Pancreas (tissue), 10 donors: ENCODE measurements around the gene SFRP5. TPM values are rescaled to one million over a fixed set of nuclear protein-coding genes. Genes with fewer than 3 reads are reported as not detected.

Experiments used
- ATAC-seq, 4 donors: fragments of 200-7000 bp; cut with Tn5 transposase; one replicate each; pipeline versions ENCODE4 v1.8.0 to v1.9.1; 2020; ENCODE audit warnings: mild to moderate bottlenecking in 4 of 4, moderate library complexity in 4 of 4
- DNase-seq, 6 donors: peaks; one replicate each; pipeline ENCODE4 v3.0.0-alpha.2; 2020
- FAIRE-seq: peaks from 2 replicates; lab custom pipeline; 2012; peaks lifted over from hg19 to GRCh38; lab: Jason Lieb, UNC
- H3K27ac ChIP-seq, 4 donors: fragments of 200-600 bp; sonication (generic); 1 replicate in 3 of 4; 2 replicates in 1 of 4; pipeline versions ENCODE4 v1.5.0 to v1.8.0; 2020
- H3K27me3 ChIP-seq, 4 donors: fragments of 200-600 bp; one replicate each; pipeline ENCODE4 v1.8.0; 2021
- H3K36me3 ChIP-seq, 3 donors: fragments of 200-600 bp; sonication (generic) in 1 of 3; one replicate each; pipeline versions ENCODE4 v1.5.0 to v1.8.0; 2020 to 2021
- H3K4me1 ChIP-seq, 3 donors: fragments of 200-600 bp; one replicate each; pipeline ENCODE4 v1.8.0; 2021
- H3K4me3 ChIP-seq, 4 donors: fragments of 200-600 bp; sonication (generic) in 2 of 4; one replicate each; pipeline versions ENCODE4 v1.5.0 to v1.8.0; 2020 to 2021
- H3K9me3 ChIP-seq, 4 donors: fragments of 200-600 bp; one replicate each; pipeline ENCODE4 v1.8.0; 2021
- CTCF ChIP-seq, 4 donors: fragments of 200-600 bp; sonication (generic) in 3 of 4; IDR thresholded peaks; one replicate each; pipeline versions ENCODE4 v1.5.0 to v1.8.0; 2021; ENCODE audit warnings: antibody characterized with exemption in 4 of 4
- WGBS, 2 donors: extraction: QIAGEN DNeasy Blood & Tissue Kit; methylation state at CpG; one replicate each; pipeline ENCODE4 v1.1.7; 2013; 5-methylcytosine and 5-hydroxymethylcytosine counted together
- intact Hi-C, 3 donors: fragments of 100-400 bp; cut with DNase I; formaldehyde crosslinking; loops; one replicate each; pipeline versions ENCODE4 v1.11.1 to v1.14.2; 2022
- polyA plus RNA-seq, 2 donors: library from polyadenylated mRNA; stranded (reverse); fragments of 200-250 nt; gene quantifications; one replicate each; pipeline ENCODE4 v1.2.3, GENCODE V29; 2013
- total RNA-seq, 6 donors: library from RNA; stranded (reverse); fragmentation: NEBNext Ultra II Directional in 4 of 6; extraction: Animal tissue kit (Norgen Biotek cat#: 25700) in 4 of 6; gene quantifications; one replicate each; pipeline versions ENCODE4 v1.2.1 to v1.2.4, GENCODE V29; 2021 to 2023
- donor health status: healthy with polysubstance abuse.
- donor health status: DM: no; HTN: no; CAD: no; lungs with moderate emphysema.
- donor health status: DM: no; HTN: no; CAD: no.
- donor health status: control.
- donor health status: control.
- donor health status: Bipolar disorder and iron deficiency.
- donor health status: DM: yes; HTN: yes; CAD: no.
- donor health status: DM: no; HTN: no; CAD: no.
- donor health status: DM: no; HTN: no; CAD: no.
- donor health status: DM: yes; HTN: yes; CAD: no.

The SFRP5 gene
- total and polyA plus RNA-seq, 8 donors, result 59.8 to 180 (median 78.5) TPM

- WGBS, 2 donors, result 91 to 95% methylated on average over 5 of the region's 5 CpGs
- no peak overlapping the region for H3K4me3 ChIP-seq
- no peak for FAIRE-seq
These were observed 43.2 kb upstream of the SFRP5 start for GRCh38 chr10:97814996-97815395.

DNA sequence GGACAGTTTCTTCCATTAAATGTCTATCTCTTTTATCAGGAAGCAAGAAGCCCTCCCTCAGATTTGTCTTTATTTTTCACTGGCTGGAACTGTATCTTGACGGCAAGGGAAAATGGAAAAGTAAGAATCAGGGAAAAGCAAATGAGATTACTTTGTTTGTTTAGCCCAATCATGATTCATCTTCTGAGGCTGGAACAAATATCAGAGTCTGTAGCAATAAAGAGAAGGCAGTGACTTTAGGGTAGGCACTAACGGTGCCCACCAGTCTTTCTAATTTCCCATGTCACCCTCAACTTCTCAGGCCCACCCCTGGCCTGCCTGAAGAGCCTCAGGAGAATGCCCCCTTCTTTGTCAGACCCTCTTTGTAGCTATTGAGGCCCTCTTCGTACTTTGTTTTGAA, 41.5 kb upstream of the SFRP5 start:
- Histone ChIP-seq H3K36me3 (no peaks in the 10 kb centered on the region), H3K4me1 (no peaks in the 10 kb centered on the region), H3K9me3 (no peaks in the 10 kb centered on the region), H3K27ac (no peak overlapping the region), H3K4me3 (no peak overlapping the region), H3K27me3 (no peaks in the 10 kb centered on the region)
- FAIRE-seq, result no peak
- ATAC-seq, result no peak
- WGBS, 2 donors, result 49 to 52% methylated on average over 3 of the region's 3 CpGs
- intact Hi-C loops, result no loop called here
- no peak for DNase-seq
- TF ChIP-seq CTCF (IDR thresholded peaks at IDR 0.05), result no peak

More at GRCh38 chr10:97814996-97815395, 43.2 kb upstream of the SFRP5 start:
- no peaks in the 10 kb centered on the region for H3K9me3 ChIP-seq
- no peak overlapping the region for H3K27ac ChIP-seq
- no peaks in the 10 kb centered on the region for H3K36me3 ChIP-seq
- TF ChIP-seq CTCF (IDR thresholded peaks at IDR 0.05), result no peak
- H3K27me3 ChIP-seq, result no peaks in the 10 kb centered on the region
- intact Hi-C loops, result no loop called here
- no peaks in the 10 kb centered on the region for H3K4me1 ChIP-seq
- DNase-seq (no peak), ATAC-seq (no peak)

DNA sequence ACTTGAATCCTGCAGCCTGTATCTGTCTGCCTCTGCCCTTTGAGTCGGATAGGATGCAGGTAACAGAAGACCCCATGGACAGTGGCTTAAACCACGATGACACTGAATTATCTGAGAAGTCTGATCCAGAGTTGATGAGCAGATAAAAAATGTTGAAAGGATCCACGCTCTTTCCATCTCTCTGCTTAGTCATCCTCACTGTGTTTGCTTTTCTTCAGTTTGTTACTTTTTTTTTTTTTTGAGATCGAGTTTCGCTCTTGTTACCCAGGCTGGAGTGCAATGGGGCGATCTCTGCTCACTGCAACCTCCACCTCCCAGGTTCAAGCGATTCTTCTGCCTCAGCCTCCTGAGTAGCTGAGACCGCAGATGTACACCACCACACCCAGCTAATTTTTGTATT, 40.9 kb upstream of the SFRP5 start:
- WGBS, 2 donors, result 77 to 87% methylated on average over 8 of the region's 8 CpGs
- H3K36me3 ChIP-seq, result no peaks in the 10 kb centered on the region
- no peaks in the 10 kb centered on the region for H3K9me3 ChIP-seq
- H3K4me3 ChIP-seq, result no peak overlapping the region
- intact Hi-C loops, result no loop called here
- no peaks in the 10 kb centered on the region for H3K27me3 ChIP-seq
- ATAC-seq (no peak), DNase-seq (no peak), FAIRE-seq (no peak)
- H3K4me1 ChIP-seq, result no peaks in the 10 kb centered on the region
- H3K27ac ChIP-seq, result no peak overlapping the region
- no peak for TF ChIP-seq CTCF (IDR thresholded peaks at IDR 0.05)

DNA sequence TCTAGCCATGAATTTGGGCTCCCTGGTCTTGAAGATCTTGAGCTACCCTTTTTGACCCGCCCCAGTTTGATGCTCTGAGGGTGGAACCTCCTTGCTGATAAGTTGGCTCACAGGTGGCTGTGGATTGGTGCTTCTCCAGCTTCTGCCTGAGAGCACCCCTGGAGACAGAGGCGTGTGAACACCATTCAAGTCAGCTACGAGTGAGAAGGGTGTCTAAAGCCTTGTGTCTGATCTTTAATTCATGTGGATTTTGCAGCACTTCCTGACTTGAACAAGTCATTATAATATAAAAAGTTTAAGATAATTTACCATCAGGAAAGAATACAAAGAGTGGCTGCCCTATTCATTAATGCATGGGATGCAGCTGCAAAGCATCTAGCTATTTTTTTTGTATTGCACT, 40.2 kb upstream of the SFRP5 start:
- Histone ChIP-seq H3K4me1 (no peaks in the 10 kb centered on the region), H3K27ac (no peak overlapping the region), H3K4me3 (no peak overlapping the region), H3K36me3 (no peaks in the 10 kb centered on the region), H3K9me3 (no peaks in the 10 kb centered on the region), H3K27me3 (no peaks in the 10 kb centered on the region)
- ATAC-seq, result no peak
- no peak for DNase-seq
- TF ChIP-seq CTCF (IDR thresholded peaks at IDR 0.05), result no peak
- intact Hi-C loops, result no loop called here
- no peak for FAIRE-seq
- WGBS, 2 donors, result 77 to 85% methylated on average over 3 of the region's 3 CpGs

DNA sequence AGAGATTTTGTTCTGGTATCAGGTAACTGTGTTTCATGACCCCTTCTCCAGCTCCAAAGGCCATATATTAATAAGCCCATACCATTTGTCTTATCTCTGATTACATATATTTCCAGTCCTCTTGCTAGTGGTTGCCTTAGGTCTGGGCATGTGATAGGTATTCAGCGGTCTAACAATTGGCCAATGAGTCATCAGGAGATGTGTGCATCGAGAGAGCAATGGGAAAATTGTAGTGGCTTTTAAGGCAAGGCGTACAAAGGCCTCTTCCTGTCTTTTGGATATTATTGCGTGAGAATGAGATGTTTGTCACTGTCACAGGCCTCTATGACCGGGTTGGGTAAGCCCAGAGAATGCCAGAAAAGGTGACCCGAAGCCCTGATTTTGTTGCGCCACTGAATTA, 38.6 kb upstream of the SFRP5 start:
- H3K4me1 ChIP-seq, result no peaks in the 10 kb centered on the region
- no peaks in the 10 kb centered on the region for H3K27me3 ChIP-seq
- H3K36me3 ChIP-seq, result no peaks in the 10 kb centered on the region
- no peaks in the 10 kb centered on the region for H3K9me3 ChIP-seq
- no peak overlapping the region for H3K27ac ChIP-seq
- no peak overlapping the region for H3K4me3 ChIP-seq
- intact Hi-C loops, result no loop called here
- DNase-seq (no peak), ATAC-seq (no peak), FAIRE-seq (no peak)
- TF ChIP-seq CTCF (IDR thresholded peaks at IDR 0.05), result no peak
- WGBS, 2 donors, result 87 to 88% methylated on average over 7 of the region's 7 CpGs
